GM21381 (cell line): ENCODE data around the gene CD81.

ENCODE experiments used
- ATAC-seq: cut with Tn5 transposase; IDR thresholded peaks from one replicate; pipeline ENCODE4 v1.9.1; 2021; ENCODE audit warnings: mild to moderate bottlenecking, moderate library complexity; ENCODE audit not compliant: unreplicated experiment

Gene CD81

DNA sequence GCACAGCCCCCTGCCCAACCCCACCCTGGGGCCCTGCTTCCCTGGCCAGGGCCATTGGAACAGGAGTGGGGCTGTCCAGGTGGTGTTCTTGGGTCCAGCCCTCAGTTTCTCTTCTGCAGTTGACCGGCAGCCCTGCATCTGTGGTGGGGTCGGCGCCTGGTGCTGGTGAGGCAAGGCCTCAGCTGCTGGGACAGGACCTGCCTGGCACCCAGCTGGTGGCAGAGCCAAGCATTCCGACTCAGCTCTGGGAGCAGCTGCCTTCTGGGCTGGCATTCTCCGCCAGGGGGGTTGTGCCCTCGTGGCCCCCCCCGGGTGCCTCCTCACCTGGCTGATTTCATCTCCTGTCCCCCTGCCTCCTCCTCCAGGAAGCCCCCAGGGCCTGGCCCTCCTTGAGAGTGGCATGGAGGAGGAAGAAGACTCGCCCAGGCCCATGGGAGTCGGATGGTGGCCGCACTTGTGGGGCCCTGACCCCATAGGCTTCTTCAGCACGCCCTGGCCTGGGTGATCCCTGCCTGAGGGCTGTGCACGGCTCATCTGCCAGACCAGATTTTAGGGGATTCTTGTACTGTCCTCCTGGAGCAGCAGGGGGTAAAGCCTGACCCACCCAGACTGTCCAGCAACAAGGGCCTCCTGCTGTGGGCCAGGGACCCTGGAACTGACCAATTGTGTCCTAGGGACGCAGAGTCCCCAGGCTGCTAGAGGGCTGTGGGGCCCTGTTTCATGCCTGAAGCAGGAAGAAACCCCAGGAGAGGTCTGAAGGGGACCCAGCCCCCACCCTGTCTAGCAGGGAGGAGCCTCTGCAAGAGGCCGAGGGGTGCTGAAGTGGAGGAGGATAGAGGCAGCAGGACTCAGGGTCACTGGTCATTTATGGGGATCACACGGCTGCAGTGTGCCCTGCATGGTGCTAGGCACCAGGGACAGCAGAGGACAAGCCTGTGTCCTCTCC lies 11.6 kb downstream of the CD81 start:
- ATAC-seq = no peak

GRCh38 chr11:2389377-2390026 lies 12.4 kb downstream of the CD81 start:
- no peak for ATAC-seq

GRCh38 chr11:2390091-2390724 lies 13.1 kb downstream of the CD81 start:
- no peak for ATAC-seq

- no peak for ATAC-seq
Measured at GRCh38 chr11:2390725-2391151, 13.6 kb downstream of the CD81 start.

DNA sequence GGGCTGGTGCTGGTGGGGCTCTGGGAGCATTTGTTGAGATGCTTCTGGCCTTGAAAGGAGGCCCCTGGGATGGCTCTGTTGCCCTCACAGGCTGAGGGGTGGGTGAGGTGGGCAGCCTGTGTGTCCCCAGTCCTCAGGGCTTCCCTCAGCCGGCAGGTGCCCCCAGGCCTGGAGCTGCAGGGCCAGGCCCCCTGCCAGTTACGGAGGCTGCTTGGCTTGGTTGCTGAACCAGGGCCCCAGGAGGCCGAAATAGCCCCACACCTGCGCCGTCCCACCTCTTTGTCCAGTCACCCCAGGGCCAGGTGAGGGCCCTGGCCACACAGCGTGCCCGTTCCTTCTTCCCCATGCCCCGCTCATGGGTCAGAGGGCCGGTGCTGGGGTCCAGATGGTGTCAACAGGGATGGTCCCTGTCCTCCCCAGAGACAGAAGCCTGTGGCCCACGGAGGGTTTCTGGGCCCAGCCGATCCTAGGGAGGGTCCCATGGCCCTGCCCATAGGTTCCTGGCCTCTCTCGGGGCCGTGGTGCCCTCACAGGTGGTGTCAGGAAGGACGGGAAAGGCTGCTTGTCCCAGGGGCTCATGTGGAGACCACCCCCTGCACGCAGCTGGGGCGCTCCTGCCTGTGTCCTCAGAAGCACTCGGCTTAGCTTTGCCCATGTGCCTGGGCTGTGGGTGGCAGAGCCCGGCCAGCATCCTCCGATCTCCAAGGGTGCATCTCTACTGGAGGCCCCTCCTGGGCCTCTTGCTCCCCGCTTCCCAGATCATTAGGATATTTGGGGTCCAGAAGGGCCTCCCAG lies 14.3 kb downstream of the CD81 start:
- ATAC-seq = no peak

- no peak for ATAC-seq
Measured at GRCh38 chr11:2392241-2392959, 15.3 kb downstream of the CD81 start.

- no peak for ATAC-seq
Measured at GRCh38 chr11:2393111-2393868, 16.2 kb downstream of the CD81 start.

- no peak for ATAC-seq
Measured at GRCh38 chr11:2393941-2394817, 17.1 kb downstream of the CD81 start.

DNA sequence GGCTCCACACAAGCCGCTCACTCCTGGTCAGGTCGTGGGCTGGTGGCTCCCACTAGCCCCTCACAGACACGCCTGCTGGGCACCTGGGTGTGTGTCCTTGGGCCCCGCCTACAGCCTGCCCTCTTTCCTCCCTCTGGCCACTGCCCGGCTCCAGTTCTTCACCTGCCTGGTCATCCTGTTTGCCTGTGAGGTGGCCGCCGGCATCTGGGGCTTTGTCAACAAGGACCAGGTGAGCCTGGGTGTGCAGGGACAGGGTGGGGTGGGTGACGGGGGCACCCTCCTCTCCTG lies 17.7 kb downstream of the CD81 start:
- no peak for ATAC-seq

GRCh38 chr11:2395211-2395730 lies 18.2 kb downstream of the CD81 start:
- no peak for ATAC-seq

DNA sequence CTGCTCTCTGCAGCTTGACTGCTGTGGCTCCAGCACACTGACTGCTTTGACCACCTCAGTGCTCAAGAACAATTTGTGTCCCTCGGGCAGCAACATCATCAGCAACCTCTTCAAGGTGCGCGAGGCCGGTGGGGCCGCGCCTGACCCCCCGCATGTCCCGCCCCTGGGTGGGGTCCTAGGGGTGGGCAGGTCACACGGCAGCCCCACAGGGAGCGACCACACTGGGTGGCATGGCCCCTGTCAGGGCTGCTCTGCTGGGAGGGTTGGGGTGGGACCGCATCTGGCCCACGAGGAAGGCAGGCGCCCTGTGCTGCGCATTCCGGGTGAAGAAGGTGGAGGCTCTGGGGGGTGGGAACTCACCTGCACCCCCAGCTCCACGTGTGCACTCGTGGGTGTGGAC lies 18.7 kb downstream of the CD81 start:
- no peak for ATAC-seq

DNA sequence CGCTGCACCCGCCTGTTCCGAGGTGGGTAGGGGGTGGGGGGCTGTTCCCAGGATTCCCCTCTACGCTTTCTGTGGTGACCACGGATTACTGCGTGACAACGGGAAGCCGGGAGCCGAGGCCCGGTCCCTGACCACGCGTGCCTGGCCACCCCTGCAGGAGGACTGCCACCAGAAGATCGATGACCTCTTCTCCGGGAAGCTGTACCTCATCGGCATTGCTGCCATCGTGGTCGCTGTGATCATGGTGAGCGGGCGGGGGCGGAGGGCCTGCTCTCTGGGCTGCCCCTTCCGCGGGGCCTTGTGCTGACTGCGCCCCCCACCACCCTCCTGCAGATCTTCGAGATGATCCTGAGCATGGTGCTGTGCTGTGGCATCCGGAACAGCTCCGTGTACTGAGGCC lies 19.4 kb downstream of the CD81 start:
- ATAC-seq = no peak

DNA sequence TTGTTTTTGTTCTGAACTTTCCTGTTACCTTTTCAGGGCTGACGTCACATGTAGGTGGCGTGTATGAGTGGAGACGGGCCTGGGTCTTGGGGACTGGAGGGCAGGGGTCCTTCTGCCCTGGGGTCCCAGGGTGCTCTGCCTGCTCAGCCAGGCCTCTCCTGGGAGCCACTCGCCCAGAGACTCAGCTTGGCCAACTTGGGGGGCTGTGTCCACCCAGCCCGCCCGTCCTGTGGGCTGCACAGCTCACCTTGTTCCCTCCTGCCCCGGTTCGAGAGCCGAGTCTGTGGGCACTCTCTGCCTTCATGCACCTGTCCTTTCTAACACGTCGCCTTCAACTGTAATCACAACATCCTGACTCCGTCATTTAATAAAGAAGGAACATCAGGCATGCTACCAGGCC lies 19.9 kb downstream of the CD81 start:
- no peak for ATAC-seq

DNA sequence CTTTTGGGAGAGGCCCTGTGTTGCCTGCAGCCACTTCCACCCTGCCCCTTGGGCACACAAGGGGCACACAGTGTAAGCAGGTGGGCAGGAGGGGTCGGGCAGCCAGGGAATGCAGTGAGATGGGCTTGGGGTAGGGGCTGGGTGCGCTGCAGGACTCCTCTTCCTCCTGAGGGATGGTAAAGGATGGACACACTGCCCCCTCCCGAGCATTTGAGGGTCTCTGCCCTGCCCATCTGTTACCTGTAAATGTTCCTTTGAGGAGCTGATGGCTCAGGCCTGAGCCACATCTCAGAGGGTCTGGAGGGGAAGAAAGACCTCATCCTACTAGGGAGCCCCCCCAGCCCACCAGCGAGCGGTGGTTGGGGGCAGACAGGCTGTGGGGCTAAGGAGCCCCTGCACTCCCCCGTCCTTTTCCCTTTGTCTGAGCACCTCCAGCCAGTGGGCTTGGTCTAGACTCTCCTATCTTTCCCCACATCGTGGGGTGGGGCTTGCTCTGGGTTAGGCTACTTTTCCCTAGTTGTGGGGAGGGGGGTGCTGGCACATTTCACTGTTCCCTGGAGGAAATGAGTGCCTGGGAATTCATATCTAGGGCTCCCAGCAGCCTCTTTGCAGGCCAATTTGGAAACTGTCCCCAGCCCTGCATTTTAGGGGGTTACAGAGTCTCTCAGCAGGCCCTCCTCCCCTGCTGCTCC lies 21.7 kb downstream of the CD81 start:
- no peak for ATAC-seq

GRCh38 chr11:2399488-2400068 lies 22.5 kb downstream of the CD81 start:
- no peak for ATAC-seq

DNA sequence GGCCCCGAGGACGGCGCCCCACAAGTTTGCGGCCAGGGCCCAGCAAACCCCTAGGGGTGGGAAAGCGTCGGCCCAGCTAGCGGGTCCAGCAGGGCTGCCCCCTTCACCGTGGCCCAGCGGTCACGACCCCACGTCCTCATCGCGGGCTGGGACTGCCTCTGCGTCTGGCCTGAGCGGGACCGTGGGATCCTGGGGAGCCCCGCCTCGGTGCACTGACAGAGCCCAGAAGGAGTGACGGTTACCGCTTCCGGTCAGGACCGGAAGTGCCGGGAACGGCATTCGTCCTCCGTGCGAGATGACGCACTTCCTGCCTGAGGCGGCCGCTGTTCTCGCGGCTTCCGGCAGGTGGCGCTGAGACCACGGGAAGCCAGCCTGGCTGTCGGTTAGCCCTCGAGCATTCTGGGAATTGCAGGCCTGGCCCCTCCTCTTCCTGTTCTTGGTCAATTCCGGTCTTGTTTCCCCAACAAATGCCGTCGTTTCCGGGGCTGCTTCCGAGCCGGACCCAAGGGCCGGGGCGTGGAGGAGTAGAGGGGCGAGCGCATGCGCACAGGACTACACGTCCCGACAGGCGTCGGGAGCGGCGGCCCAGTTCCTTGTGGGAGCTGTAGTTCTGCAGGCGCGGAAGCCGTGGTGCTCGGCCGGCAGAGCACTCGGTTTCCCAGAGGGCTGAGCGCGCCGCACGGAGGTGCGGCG lies 23.1 kb downstream of the CD81 start, which contains the start of gene TSSC4:
Gene TSSC4 (plus strand): TSS at position 682 of the 693 bp plus-strand sequence. CDS start 1,884 bp downstream, outside the sequence.
- ATAC-seq = peak; percentile 77
